NCI-H510A treated with DMSO at 0.1 percent for 48 hours (cell line): Measurements from ENCODE around the gene CALCR.
A peak's percentile ranks its signal among the peaks of the same experiment; 100 is the strongest.
"Not testable (repeated sequence)": the region's sequence is repeated elsewhere in the genome, so short reads cannot be mapped to it uniquely, and the experiment has no call there.

Experiments
- DNase-seq: peaks from one replicate; lab custom pipeline; 2025; lab: John Stamatoyannopoulos, UW

CALCR gene

GRCh38 chr7:93574646-93575554, at the start of gene CALCR:
Gene CALCR (minus strand): TSS chr7:93574724. CDS start chr7:93486981, 87,743 bp downstream.
- no peak for DNase-seq

GRCh38 chr7:93623816-93624215, 49.3 kb upstream of the CALCR start:
- DNase-seq = no peak

- no peak for DNase-seq
Observed at GRCh38 chr7:93622036-93623033, 47.8 kb upstream of the CALCR start.

GRCh38 chr7:93620864-93621263, 46.3 kb upstream of the CALCR start:
- no peak for DNase-seq

GRCh38 chr7:93620057-93620456, 45.5 kb upstream of the CALCR start:
- no peak for DNase-seq

GRCh38 chr7:93601363-93601762, 26.8 kb upstream of the CALCR start:
- no peak for DNase-seq

- no peak for DNase-seq
Observed at GRCh38 chr7:93594250-93594649, 19.7 kb upstream of the CALCR start.

- peak; percentile 7 for DNase-seq
Observed at GRCh38 chr7:93592588-93593266, 18.2 kb upstream of the CALCR start.

GRCh38 chr7:93591224-93592050, 16.9 kb upstream of the CALCR start:
- not testable (repeated sequence) for DNase-seq

- DNase-seq = not testable (repeated sequence)
Observed at GRCh38 chr7:93586479-93586865, 11.9 kb upstream of the CALCR start.

- not testable (repeated sequence) for DNase-seq
Observed at GRCh38 chr7:93585694-93586478, 11.4 kb upstream of the CALCR start.

- no peak for DNase-seq
Observed at GRCh38 chr7:93579431-93579830, 4.9 kb upstream of the CALCR start.

- no peak for DNase-seq
Observed at GRCh38 chr7:93578762-93579161, 4.2 kb upstream of the CALCR start.

GRCh38 chr7:93575555-93576399, 1.3 kb upstream of the CALCR start:
- no peak for DNase-seq

- DNase-seq = no peak
Observed at GRCh38 chr7:93574269-93574645, 267 bp downstream of the CALCR start.

- no peak for DNase-seq
Observed at GRCh38 chr7:93569189-93569588, 5.3 kb downstream of the CALCR start.

GRCh38 chr7:93566876-93567275, 7.6 kb downstream of the CALCR start:
- no peak for DNase-seq

- no peak for DNase-seq
Observed at GRCh38 chr7:93563584-93563983, 10.9 kb downstream of the CALCR start.

- no peak for DNase-seq
Observed at GRCh38 chr7:93562936-93563335, 11.6 kb downstream of the CALCR start.
